Measurements from ENCODE around the gene CNTN1.

Gene CNTN1

DNA sequence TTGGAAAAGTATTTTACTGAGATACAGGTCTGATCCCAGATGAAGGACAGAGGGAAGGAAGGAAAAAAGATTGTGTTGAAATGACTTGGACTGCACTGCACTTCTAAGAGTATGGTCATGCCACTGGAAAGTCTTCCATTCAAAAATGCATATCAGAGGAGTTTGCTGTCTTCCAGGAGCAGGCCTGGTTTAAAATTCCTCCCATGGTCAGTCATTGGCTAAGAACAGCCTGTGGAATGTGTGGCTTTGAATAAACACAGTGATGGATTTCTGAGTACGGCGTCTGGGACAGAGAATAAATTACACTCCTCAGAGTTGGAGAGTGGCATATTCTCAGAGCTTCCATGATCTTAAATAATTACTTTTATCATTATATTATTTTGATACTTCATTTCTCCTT lies 250.1 kb downstream of the CNTN1 start:
- Histone ChIP-seq H4K20me1 (no peaks in the 10 kb centered on the region), H3K36me3 (no peaks in the 10 kb centered on the region), H3K4me2 (no peak overlapping the region), H3K27ac (no peak overlapping the region), H3K27me3 (no peaks in the 10 kb centered on the region), H3K4me3 (no peak overlapping the region), H3K4me1 (no peaks in the 10 kb centered on the region), H3K9me3 (no peaks in the 10 kb centered on the region), H3K9ac (no peak overlapping the region)
- no peak for TF ChIP-seq Cebpa-rat (IDR thresholded peaks at IDR 0.05)

DNA sequence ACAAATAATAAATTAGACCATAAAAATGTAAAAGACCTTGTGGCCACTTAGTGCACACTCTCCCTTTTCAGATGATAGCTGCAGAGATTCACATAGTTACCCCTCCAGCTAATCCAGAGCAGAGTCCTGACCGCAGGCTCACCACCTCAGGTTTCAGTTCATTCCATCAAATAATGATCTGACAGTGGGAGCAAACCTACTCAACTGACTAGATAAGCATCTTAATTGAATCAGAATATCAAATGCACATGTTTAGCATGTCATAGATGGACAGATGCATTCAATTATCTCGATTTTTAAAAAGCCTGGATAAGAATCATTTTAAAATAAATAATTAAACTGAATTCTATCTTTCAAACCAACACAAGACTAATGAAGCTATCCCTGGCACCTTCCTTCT lies 253.5 kb downstream of the CNTN1 start:
- no peak for TF ChIP-seq Cebpa-rat (IDR thresholded peaks at IDR 0.05)
- H3K9me3 ChIP-seq, result no peaks in the 10 kb centered on the region
- H3K4me3 ChIP-seq, result no peak overlapping the region
- no peaks in the 10 kb centered on the region for H4K20me1 ChIP-seq
- H3K4me1 ChIP-seq, result no peaks in the 10 kb centered on the region
- no peak overlapping the region for H3K27ac ChIP-seq
- no peaks in the 10 kb centered on the region for H3K36me3 ChIP-seq
- no peak overlapping the region for H3K9ac ChIP-seq
- no peak overlapping the region for H3K4me2 ChIP-seq
- no peaks in the 10 kb centered on the region for H3K27me3 ChIP-seq

DNA sequence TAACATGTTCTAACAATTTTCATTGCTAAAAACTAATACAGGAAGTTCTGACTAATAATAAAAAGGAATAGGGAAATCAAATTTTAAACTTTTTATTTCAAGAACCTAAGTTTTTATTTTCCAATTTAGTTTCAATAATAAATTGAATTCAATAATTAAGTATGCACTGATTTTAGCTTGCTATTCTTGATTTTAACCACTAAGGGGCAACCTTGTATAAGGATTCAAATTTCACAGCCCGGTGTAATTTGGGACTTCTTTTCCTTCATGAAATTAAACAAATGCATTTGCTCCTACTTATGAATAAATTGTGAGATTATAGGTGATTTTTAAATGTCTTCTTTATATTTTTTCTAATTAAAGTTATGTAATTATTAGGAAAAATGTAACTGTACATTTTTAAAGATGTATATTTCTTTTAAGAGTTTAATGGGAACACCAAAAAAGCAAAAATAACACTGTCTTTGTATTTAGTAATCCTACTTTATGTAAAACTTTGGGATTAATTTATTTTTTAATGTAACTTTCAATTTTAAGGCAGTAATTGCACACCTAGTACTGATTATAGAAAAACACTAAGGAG lies 254.5 kb downstream of the CNTN1 start:
- Histone ChIP-seq H3K4me1 (no peaks in the 10 kb centered on the region), H3K27ac (no peak overlapping the region), H3K9ac (no peak overlapping the region), H3K4me2 (no peak overlapping the region), H3K36me3 (no peaks in the 10 kb centered on the region), H4K20me1 (no peaks in the 10 kb centered on the region), H3K9me3 (no peaks in the 10 kb centered on the region), H3K27me3 (no peaks in the 10 kb centered on the region), H3K4me3 (no peak overlapping the region)
- no peak for TF ChIP-seq Cebpa-rat (IDR thresholded peaks at IDR 0.05)

DNA sequence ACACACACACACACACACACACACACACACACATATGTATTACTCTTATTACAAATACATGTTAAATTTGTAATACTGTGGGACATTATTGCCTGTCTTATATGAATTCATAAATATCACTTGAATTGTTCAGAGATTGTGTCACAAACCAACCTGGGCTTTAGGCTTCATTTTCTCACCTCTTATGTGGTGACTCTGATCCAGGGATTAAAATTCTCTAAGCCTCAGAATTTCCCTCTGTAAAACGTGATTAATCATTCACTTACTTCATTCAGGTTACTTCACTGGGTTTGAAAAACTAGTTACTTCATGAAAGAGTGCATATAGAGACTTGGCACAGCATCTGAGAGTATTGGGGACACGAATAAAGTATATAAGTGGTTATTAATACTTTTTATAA lies 255.6 kb downstream of the CNTN1 start:
- Histone ChIP-seq H3K9me3 (no peaks in the 10 kb centered on the region), H3K27me3 (no peaks in the 10 kb centered on the region), H3K27ac (no peak overlapping the region), H3K36me3 (no peaks in the 10 kb centered on the region), H4K20me1 (no peaks in the 10 kb centered on the region), H3K4me2 (no peak overlapping the region), H3K4me1 (no peaks in the 10 kb centered on the region), H3K4me3 (no peak overlapping the region), H3K9ac (no peak overlapping the region)
- no peak for TF ChIP-seq Cebpa-rat (IDR thresholded peaks at IDR 0.05)

DNA sequence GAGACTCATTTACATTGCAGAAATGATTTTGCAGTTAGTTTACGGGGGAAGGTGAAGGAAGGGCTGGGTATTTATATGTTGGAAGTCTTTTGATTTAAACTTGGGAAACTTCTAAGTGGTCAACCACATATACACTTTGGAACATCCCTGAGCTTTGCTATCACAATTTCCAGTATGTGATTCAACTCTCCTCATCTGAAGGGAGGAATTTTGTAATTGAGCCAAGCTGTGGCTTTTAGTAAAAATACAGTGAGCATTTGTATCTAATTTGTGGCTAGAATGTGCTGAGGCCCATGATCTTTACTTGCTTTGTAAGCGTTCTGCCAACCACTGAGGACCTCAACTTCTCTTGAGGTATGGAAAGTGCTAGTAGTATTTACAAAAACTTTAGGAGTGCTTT lies 260.8 kb downstream of the CNTN1 start:
- H3K9ac ChIP-seq, result no peak overlapping the region
- H3K4me2 ChIP-seq, result no peak overlapping the region
- no peak overlapping the region for H3K27ac ChIP-seq
- no peaks in the 10 kb centered on the region for H3K4me1 ChIP-seq
- no peaks in the 10 kb centered on the region for H3K36me3 ChIP-seq
- TF ChIP-seq Cebpa-rat (IDR thresholded peaks at IDR 0.05), result no peak
- H3K4me3 ChIP-seq, result no peak overlapping the region
- no peaks in the 10 kb centered on the region for H3K9me3 ChIP-seq
- no peaks in the 10 kb centered on the region for H3K27me3 ChIP-seq
- no peaks in the 10 kb centered on the region for H4K20me1 ChIP-seq

DNA sequence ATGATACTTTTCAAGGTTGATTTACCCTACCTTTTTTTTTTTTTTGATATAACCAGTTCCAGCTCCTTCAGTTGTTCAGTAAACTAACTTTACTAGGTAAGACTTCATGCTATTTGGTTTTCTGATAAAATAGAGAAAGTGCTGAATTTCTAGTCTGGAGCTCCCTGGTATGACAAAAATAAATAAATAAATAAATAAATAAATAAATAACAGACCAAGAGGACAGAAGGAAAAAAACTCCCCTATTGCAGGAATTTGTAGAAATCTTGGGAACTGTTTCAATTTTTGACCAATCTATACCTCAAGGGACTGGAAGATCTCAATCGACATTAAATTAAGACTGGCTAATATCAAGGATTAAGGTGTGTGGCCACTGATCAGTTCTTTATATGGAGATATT lies 265.2 kb downstream of the CNTN1 start:
- no peak overlapping the region for H3K27ac ChIP-seq
- H3K4me3 ChIP-seq, result no peak overlapping the region
- H4K20me1 ChIP-seq, result no peaks in the 10 kb centered on the region
- H3K4me2 ChIP-seq, result no peak overlapping the region
- no peaks in the 10 kb centered on the region for H3K36me3 ChIP-seq
- no peaks in the 10 kb centered on the region for H3K27me3 ChIP-seq
- no peak overlapping the region for H3K9ac ChIP-seq
- TF ChIP-seq Cebpa-rat (IDR thresholded peaks at IDR 0.05), result no peak
- no peaks in the 10 kb centered on the region for H3K4me1 ChIP-seq
- no peaks in the 10 kb centered on the region for H3K9me3 ChIP-seq

DNA sequence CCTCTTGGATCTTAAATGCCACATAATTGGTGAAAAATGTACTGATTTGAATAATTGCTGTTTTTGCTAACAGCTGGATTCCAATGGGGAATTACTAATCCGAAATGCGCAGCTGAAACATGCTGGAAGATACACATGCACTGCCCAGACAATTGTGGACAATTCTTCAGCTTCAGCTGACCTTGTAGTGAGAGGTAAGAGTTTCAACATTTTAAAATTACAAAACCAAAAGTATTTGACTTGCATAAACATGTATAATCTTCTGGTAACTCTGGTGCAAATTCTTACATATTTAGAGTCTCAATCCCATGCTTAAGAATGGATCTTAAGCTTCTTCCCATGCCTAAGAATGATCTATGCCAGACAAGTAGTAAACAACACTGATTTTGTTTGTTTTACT lies 266.8 kb downstream of the CNTN1 start:
- no peaks in the 10 kb centered on the region for H3K9me3 ChIP-seq
- H4K20me1 ChIP-seq, result no peaks in the 10 kb centered on the region
- TF ChIP-seq Cebpa-rat (IDR thresholded peaks at IDR 0.05), result no peak
- H3K4me1 ChIP-seq, result no peaks in the 10 kb centered on the region
- no peak overlapping the region for H3K4me3 ChIP-seq
- no peaks in the 10 kb centered on the region for H3K36me3 ChIP-seq
- no peaks in the 10 kb centered on the region for H3K27me3 ChIP-seq
- H3K9ac ChIP-seq, result no peak overlapping the region
- no peak overlapping the region for H3K27ac ChIP-seq
- no peak overlapping the region for H3K4me2 ChIP-seq

DNA sequence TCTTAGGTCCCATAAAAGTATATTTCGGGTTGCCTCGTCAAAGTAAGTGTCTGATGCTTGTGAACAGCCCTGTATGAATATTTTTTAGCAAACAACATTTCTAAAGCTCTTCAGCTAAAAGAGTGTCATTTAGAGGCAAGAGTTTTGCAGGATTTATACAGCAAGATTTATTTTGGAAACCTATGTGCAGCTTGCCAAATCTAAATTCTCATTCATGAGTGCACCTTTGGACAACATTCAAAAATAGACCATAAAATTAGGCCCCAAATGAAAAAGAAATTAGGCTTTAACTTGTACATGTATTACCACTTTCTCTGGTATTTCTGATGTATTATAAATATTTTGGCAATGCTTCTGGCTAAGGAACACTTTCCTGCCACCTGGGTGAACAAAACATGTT lies 271.5 kb downstream of the CNTN1 start:
- Histone ChIP-seq H3K9ac (no peak overlapping the region), H3K4me1 (no peaks in the 10 kb centered on the region), H4K20me1 (no peaks in the 10 kb centered on the region), H3K4me2 (no peak overlapping the region), H3K27ac (no peak overlapping the region), H3K27me3 (no peaks in the 10 kb centered on the region), H3K36me3 (no peaks in the 10 kb centered on the region), H3K4me3 (no peak overlapping the region), H3K9me3 (no peaks in the 10 kb centered on the region)
- TF ChIP-seq Cebpa-rat (IDR thresholded peaks at IDR 0.05), result no peak

DNA sequence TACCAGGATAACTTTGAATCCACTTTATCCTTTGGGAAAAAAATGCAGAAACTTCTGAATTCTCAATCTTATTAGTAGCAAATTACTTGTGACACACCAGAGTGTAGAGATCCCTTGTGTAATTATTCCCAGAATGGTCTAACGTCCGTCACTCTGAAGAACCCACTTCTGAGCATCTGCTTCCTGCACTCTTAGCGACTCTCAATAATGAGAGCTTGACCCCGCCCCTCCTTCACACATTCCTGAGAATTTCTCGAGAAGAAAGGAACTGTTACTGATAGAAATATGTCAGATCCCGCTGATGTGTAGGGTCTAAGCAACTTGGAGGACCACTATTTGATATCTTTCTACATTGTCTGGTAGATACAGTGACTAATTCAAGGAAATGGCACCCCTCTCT lies 277.6 kb downstream of the CNTN1 start:
- Histone ChIP-seq H3K4me1 (no peaks in the 10 kb centered on the region), H3K9ac (no peak overlapping the region), H3K27me3 (no peaks in the 10 kb centered on the region), H4K20me1 (no peaks in the 10 kb centered on the region), H3K4me2 (no peak overlapping the region), H3K4me3 (no peak overlapping the region), H3K27ac (no peak overlapping the region), H3K9me3 (no peaks in the 10 kb centered on the region), H3K36me3 (no peaks in the 10 kb centered on the region)
- TF ChIP-seq Cebpa-rat (IDR thresholded peaks at IDR 0.05), result no peak

DNA sequence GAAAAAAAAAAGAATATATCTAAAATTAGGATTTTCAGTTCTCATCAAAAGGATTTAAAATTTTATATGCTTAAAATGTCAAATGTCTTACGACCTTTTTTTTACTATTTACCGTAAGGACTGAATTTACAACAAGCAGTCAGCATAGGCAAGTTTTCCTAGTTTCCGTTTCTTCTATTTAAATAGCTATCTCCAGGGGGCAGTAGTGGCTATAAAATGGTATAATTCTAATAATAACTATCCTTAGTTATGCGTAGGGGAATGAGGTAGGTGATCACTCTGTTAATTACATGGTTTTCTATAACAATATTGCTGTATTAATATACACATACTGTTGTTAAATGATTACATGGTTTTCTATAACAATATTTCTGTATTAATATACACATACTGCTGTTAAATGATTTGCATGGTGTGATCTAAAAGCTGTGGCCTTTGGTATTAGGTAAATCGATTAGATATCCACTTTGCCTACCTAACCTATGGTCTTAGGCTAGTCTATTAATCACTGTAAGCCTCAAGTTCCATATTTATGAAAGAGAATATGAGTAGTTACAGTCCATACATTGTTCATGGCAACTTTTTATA lies 278.2 kb downstream of the CNTN1 start:
- Histone ChIP-seq H3K4me3 (no peak overlapping the region), H3K27me3 (no peaks in the 10 kb centered on the region), H3K27ac (no peak overlapping the region), H4K20me1 (no peaks in the 10 kb centered on the region), H3K9me3 (no peaks in the 10 kb centered on the region), H3K4me1 (no peaks in the 10 kb centered on the region), H3K36me3 (no peaks in the 10 kb centered on the region), H3K4me2 (no peak overlapping the region), H3K9ac (no peak overlapping the region)
- TF ChIP-seq Cebpa-rat (IDR thresholded peaks at IDR 0.05), result no peak

DNA sequence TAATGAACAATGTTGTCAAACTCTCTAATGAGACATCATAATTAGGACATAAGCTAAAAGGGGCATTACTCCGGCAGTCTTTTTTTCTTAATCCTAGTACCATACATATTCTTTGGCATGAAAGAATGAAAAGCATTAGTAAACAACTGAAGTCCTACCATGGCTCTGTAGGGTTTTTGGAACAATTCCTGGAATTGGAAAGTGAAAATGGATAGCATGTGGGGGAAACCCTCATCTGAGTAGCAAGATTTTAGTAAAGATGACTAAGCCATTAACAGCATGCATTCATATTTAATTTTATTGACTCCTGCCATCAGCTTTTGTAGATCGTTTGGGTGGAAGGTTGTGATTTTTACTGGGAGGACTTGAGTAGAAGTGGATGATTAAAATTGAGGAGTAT lies 279.7 kb downstream of the CNTN1 start:
- H3K4me2 ChIP-seq, result no peak overlapping the region
- TF ChIP-seq Cebpa-rat (IDR thresholded peaks at IDR 0.05), result no peak
- no peaks in the 10 kb centered on the region for H3K27me3 ChIP-seq
- no peak overlapping the region for H3K9ac ChIP-seq
- no peaks in the 10 kb centered on the region for H4K20me1 ChIP-seq
- no peak overlapping the region for H3K4me3 ChIP-seq
- H3K9me3 ChIP-seq, result no peaks in the 10 kb centered on the region
- H3K4me1 ChIP-seq, result no peaks in the 10 kb centered on the region
- no peaks in the 10 kb centered on the region for H3K36me3 ChIP-seq
- no peak overlapping the region for H3K27ac ChIP-seq
